Sigmoid colon (tissue), 4 donors: Measurements from ENCODE around the gene DERL2.
A peak's percentile ranks its signal among the peaks of the same experiment; 100 is the strongest.

Experiments used
- CTCF ChIP-seq, 4 experiments: fragments of 450-650 bp in 3 of 4; fragments of 200-600 bp in 1 of 4; IDR thresholded peaks; one replicate each; pipeline ENCODE4 v1.5.1; 2016 to 2019; ENCODE audit warnings: antibody characterized with exemption in 4 of 4, mild to moderate bottlenecking in 3 of 4, moderate library complexity in 2 of 4
- POLR2A ChIP-seq, 2 donors: fragments of 450-650 bp; IDR thresholded peaks; one replicate each; pipeline ENCODE4 v1.6.1; 2016; ENCODE audit warnings: antibody characterized with exemption in 2 of 2, mild to moderate bottlenecking in 2 of 2, moderate library complexity in 2 of 2
- POLR2AphosphoS5 ChIP-seq, 4 donors: sonication (generic); formaldehyde crosslinking; IDR thresholded peaks; one replicate each; pipeline ENCODE4 v1.6.1; 2017; ENCODE audit warnings: antibody characterized with exemption in 4 of 4

GRCh38 chr17:5516060-5516792 is 30.2 kb upstream of the DERL2 start:
- no peak for TF ChIP-seq CTCF (IDR thresholded peaks at IDR 0.05)
- no peak for TF ChIP-seq POLR2A (IDR thresholded peaks at IDR 0.05)
- peak in 1 of 4 donors; percentile 22 for TF ChIP-seq POLR2AphosphoS5 (IDR thresholded peaks at IDR 0.05)
